Kasumi-1 (cell line): ENCODE results near the gene CCDC81.

Experiments used
- DNase-seq, 2 experiments: peaks; one replicate each; lab custom pipeline; 2025; lab: John Stamatoyannopoulos, UW

The CCDC81 gene

DNA sequence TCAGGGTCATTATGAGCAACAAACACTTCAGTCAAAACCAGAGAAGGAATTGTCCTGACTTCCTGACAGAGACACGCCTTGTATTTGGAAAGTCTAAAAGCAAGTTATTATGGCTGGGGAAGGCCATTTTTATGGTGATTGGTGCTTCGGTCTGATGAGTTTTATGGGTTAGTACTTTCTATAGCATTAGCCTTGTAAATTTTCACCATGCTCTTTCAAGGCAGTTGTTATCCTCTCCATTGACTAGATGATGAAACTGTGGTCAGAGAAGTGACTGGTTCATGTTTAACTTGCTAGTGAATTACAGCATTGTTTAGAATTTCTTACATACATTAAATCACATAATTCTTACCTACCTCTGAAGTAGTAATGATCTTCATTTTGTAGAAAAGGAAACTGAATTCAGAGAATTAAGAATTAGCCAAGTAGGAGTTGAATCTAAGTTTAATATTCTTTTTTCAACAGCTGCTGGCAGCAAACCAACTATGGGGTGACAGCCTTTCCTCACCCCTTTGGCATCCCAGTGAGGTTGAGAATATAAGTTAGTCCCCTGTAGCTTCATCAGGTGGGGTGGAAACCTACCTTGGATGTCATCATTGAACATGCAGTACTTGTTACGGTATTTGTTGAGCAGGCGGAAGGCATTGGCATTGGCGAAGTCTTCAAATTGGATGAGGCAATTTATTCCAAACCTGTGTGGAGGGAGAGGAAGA lies 90.0 kb downstream of the CCDC81 start:
- no peak for DNase-seq

DNA sequence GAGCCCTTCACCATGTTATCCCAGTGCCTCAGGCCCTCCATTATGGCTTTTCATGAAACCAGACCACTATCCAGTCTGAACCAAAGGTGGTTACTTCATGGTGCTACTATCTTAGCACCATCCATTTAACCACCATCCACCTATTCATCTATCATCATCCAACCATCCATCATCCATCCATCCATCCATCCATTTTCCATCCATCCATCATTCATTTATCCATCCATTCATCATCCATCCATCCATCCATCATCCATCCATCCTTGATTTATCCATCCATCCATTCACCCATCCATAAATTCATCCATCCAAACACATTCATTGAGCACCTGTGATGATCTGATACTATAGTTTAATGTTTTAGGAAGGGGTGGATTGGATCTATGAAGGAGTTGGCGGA lies 93.5 kb downstream of the CCDC81 start:
- no peak for DNase-seq

DNA sequence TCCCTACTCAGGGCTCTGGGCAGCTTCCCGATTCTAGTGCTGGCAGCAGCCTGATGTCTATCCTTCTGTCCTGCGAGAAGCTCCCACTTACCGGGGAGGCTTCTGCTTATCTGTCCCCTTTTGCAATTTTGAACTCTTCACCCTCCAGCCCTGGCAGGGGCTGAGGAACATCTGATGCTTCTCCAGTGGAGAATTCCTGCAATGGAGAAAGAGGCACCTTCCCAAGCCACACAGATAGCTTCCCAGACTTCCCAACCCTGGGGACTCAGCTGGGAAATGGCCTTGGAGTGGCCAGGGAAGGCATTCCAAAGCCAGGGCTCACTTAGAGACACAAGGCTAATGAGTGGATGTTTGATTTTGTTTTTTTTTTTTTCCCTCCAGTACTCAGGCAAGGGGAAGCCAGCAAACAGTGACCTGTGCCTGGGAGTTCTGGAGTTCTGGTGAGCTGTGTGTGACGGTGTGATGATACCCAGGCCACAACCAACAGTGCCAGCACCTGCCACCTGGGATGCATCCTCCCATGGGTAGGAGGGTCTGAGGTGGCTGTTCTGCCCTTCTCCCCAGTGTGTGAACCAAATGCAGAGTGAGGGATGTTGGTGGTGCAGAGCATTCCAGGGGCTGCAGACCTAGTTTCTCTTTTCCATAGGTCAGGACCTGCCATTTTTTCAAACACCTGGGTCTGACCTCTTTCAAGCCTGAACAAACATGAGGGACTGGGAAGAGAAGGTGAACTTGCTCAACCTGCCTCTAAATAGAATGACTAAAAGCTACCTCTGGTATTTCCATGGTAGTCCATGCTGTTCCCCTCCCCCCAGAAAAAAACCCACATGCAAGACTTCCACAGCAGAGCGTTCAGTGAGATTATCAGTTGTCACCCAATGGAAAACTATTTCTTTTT lies 95.1 kb downstream of the CCDC81 start:
- no peak for DNase-seq
